COLO829 (cell line): Measurements from ENCODE around the gene GALNT8.
"Not testable (repeated sequence)": the region's sequence is repeated elsewhere in the genome, so short reads cannot be mapped to it uniquely, and the experiment has no call there.

Experiments
- DNase-seq: peaks from one replicate; pipeline ENCODE4 v3.0.0; 2012; ENCODE audit warnings: low spot score

Gene GALNT8, protein sequence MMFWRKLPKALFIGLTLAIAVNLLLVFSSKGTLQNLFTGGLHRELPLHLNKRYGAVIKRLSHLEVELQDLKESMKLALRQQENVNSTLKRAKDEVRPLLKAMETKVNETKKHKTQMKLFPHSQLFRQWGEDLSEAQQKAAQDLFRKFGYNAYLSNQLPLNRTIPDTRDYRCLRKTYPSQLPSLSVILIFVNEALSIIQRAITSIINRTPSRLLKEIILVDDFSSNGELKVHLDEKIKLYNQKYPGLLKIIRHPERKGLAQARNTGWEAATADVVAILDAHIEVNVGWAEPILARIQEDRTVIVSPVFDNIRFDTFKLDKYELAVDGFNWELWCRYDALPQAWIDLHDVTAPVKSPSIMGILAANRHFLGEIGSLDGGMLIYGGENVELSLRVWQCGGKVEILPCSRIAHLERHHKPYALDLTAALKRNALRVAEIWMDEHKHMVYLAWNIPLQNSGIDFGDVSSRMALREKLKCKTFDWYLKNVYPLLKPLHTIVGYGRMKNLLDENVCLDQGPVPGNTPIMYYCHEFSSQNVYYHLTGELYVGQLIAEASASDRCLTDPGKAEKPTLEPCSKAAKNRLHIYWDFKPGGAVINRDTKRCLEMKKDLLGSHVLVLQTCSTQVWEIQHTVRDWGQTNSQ

DNA sequence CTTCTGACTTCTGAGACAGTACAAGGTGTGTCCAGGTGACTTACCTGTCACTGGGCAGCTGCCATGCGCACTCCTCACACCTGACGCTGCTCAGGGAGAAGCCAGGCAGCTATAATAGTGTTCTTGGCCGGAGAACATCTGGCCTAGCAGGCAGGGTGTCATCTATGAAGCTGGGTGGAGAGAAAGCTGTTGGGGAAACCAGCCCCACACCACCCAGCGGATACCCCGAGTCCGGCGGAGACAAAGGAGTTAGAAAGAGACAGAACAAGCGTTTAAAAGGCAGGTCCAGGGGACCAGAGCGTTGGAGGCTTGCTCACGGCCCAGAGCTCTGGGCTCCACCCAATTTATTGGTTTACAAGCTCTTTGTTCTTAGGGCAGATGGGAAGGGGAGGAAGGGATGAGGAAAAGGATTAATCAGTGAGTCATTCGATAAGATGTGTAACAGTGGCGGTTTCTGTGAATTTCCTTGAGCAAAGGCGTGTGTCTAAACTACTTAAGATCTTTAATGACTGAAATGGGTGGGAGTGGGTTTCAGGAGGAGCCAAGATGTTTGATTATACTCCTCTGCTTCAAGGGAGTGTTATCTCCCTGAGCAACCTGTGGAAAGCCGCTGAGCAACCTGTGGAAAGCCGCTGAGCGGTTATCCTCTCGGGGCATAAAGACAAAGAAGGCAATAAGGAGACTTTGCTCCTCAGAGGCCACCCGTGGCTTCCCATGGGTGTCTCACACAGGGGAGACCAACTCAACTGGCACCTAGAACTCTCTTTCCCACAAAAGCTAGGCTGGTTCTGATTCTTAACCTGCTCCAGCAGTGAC is at the start of gene GALNT8:
GALNT8 (plus strand) TSS at position 580 of the 816 bp plus-strand sequence. CDS start 278 bp downstream, outside the sequence.
- DNase-seq = no peak

DNA sequence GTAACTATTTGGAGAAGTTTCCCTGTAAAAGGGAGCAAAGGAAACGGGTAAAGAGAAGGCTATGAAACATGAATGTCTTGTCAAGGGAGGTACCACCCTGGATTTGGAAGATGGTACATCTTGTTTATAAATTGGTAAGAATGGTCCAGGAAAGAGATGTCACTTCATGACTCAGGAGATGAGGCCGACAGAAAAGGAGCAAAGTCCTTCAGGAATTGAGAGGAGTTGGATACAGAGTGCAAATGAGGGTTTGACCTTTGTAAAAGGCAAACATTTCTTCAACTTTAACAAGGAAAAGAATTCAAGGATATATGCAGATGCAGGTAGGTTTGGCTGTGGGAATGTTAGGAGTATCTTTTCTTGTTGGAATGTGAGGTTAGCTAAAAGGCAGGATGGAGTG is 40.5 kb upstream of the GALNT8 start:
- no peak for DNase-seq

DNA sequence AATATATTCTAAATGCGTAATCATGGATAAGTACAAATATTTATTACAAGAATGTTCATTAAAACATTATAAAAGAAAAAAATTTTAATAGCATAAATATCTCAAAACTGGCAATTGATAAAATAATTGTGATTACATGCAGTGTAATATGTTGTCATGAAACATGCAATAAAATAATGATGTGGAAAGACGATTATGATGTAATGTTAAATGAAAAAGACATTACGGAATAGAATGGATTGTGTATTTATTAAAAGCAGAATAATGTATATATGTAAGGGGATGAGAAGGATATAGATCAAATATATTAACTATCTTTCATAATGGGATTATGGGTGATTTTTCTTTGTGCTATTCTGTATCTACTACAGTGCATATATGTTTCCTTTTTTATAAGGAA is 38.5 kb upstream of the GALNT8 start:
- no peak for DNase-seq

DNA sequence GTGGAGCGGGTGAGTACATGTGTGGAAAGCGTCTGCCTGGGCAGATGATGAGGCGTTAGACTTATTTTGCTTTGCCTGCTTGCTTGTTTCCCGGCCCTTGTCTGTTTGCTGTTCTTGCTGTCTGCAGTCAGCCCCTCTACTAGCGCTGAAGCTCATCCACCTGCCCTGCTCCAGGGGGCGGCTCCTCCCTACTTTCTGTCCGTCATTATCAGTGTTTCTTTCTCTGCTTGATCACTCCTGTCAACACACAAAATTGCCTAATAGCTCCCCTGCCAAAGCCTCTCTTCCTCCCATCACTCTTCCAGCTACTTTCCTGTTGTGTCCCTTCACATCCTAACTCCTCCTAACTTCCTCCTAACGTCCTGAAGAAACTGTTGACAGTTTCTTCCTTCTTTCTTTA is 34.9 kb upstream of the GALNT8 start:
- no peak for DNase-seq

DNA sequence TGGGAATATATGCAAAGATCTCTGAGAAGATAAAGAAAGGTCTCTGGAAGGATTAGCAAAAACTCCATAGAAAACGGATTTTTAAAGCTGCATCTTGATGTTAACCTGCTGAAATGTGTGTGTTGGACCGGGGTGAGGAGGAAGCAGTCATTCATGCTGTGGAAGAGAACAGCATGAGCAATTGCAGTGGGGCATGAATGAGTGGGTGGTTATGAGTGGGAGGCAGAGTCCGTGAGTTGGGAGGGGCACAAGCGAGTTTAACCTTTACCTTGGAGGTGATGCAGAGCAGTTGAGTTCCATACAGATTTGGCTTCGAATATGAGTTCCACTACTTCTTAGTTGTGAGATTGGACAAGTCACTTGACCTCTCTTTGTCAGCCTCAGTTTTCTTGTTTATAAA is 29.4 kb upstream of the GALNT8 start:
- DNase-seq = no peak

DNA sequence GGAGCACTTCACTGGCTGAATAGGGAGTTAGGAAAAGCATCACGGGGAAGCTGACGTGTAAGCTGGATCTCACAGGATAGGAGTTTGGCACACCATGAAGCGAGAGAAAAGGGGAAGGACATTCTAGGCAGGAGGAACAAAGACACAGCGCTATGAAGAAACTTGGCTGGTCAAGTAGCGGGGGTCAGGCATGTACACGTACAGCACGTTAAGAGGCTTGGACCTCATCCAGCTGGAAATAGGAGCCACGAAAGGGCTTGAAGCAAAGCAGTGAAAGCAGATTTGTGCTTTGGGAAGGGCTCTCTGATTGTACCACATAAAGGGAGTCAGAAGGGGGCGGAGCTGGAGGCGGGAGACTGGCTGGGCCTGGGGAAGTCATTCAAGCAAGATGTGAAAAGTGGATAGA is 19.6 kb upstream of the GALNT8 start:
- DNase-seq = no peak

DNA sequence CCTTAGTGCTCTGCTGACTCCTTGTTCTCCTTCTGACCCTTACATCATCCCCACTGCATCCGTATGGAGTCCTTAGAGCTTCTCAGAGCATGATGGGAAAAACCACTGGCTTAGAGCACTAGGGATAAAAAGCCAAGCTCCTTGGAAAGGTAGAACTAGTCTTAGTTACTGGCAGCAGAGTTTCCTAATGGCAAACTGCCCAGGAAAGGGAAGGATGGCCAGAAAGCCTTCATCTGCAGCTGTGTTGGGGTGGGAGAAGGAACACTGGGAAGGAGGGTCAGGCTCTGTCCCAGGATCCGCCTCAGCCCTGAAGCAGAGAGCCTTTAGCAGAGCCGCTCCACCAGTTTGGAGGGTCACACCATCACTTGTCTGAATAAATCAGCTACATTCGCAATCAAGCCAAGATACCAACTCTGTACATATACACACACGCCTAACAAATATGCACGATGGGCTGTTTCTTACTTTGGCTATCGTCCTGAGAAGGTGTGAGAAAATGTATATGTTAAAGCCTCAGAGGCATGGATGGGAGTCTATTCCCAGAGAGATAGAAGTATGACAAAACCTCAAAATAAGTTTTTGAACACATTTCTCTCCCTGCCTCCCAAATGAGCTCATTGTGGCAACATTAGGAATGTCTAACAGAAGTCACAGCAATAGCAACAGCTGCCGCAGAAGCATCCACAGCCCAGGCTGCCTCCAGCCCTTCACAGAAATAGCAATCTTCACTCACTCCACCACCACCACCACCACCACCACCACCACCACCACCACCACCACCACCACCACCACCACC is 18.6 kb upstream of the GALNT8 start:
- no peak for DNase-seq

DNA sequence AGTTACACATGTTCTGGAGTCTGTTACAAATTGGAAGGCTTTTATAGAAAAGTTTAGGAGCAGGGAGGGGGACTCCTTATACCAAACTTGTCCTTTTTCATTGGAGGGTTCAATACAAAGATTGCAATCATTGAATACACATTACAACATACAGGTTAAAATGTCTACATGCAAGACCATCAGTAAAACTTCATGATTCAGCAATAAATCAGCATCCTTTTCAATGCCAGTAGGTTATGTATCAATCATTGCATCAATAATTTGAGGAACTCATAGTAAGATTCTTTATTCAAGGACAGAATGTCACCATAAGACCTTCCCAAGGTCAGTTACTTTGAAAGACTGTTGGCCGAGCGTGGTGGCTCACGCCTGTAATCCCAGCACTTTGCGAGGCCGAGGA is 16.5 kb upstream of the GALNT8 start:
- no peak for DNase-seq

DNA sequence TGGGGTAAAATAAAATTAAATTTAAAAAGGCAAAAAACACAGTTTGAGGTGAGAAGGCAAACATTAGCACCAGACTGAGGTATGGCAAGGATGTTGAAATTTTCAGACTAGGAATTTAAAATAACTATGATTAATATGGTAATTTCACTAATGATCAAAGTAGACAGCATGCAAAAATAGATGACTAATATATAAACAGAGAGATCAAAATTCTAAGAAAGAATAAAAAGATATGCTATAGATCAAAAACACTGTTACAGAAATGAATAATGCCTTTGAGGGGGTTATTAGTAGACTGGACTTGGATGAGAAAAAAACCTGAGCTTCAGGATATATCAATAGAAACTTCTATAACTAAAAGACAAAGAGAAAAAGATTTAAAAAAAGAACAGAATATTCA is 14.4 kb upstream of the GALNT8 start:
- DNase-seq = no peak

DNA sequence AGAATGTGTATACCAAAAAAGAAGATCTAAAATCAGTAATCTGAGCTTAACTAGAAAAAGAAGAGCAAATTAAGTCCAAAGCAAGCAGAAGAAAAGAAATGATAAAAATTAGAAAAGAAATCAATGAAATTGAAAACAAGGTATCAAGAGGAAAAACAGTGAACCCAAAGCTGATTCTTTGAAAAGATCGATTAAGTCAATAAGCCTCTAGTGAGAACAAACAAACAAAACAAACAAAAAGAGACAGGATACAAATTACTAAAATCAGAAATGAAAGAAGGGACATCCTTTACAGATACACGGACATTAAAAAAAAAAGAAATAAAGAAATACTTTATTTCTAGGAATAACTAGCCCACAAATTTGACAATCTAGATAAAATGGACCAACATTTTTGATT is 12.9 kb upstream of the GALNT8 start:
- no peak for DNase-seq

DNA sequence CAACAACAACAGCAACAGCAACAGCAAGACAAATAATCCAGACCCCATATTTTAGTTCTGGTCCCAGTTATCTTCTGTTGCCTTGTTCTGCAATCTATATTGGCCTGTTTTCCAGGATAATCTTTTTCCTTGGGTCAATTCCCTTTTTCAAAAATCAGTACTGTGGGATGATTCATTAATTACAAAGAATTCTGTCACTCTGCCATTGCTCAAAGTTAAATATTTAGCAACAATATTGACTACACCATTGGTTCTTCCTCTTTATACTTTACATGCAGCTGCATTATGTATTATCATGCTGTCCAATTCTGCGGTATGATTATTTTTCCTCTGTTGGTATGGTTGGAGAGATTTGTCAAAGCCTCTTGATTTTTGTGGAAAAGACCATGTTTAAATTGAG is 10.1 kb upstream of the GALNT8 start:
- no peak for DNase-seq

DNA sequence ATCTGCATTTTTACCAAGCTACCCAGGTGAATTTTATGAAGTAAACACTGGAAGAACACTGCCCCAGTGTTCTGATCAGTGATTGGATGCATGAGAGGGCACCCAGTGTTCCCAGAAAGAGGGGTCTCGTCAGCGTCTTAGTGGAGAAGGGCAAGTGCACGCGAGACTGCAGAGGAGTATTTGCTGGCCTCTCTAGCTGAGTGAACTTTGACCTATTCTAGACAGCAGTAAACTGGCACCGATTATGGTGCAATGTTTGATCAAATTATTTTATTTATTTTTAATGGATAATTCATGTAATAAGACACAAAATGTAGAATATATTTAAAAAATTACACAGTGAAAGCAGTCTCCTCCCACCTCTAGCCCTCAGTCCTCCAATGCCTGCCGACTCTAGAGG is 5.3 kb upstream of the GALNT8 start:
- DNase-seq = no peak

DNA sequence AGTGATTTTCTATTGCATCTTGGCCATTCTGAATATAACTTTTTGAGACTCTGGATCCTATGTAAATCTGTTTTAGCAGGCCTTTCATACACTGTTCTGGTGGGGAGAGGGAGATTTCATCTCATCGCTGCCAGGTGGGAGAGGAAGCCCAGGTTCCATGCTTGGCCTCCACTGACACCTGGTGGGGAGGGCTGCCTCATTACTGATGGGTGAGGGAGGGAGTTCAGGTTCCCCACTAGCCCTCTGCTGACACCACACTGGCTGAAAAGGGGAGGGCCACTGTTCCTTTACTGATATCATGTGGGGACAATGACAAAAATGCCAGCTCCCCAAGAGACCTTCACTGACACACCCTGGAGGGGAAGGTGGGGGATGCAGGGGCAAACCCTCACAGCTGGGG is 2.4 kb upstream of the GALNT8 start:
- DNase-seq = no peak

DNA sequence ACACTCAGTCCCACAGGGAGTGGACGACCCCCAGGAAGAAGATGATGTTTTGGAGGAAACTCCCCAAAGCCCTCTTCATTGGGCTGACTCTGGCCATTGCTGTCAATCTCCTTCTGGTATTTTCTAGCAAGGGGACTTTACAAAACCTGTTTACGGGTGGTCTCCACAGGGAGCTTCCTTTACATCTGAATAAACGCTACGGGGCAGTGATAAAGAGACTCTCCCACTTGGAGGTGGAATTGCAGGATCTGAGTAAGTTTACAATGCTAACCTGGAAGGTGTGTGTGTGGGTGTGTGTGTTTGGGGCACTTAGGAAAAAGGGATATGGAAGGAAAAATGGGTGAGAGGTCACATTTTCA is 416 bp downstream of the GALNT8 start:
- DNase-seq = no peak

DNA sequence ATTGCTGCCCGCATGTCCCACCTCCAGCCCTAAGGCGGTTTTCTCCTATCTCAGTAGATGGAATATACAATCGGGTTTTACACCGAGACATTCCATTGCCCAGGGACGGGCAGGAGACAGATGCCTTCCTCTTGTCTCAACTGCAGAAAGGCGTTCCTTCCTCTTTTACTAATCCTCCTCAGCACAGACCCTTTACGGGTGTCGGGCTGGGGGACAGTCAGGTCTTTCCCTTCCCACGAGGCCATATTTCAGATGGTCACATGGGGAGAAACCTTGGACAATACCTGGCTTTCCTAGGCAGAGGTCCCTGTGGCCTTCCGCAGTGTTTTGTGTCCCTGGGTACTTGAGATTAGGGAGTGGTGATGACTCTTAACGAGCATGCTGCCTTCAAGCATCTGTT is 1.4 kb downstream of the GALNT8 start:
- not testable (repeated sequence) for DNase-seq

DNA sequence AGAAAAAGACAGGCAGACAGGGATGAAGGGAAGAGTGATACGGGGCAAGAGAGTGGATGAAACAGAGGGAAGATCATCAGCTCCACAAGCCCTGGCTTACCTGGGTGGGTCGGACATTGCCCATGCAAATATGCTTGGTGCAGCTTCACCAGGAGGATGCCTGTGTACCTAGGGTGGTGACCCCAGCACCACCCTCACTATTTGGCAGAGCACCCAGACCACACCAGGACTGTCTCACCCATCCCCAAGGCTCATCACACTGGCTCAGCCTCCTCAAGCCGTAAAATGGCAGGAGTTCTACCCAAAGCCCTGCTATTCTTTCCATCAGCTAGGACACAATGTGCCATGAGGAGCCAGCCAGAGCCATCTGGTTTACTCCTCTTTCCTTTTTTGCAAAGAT is 3.0 kb downstream of the GALNT8 start:
- DNase-seq = no peak

DNA sequence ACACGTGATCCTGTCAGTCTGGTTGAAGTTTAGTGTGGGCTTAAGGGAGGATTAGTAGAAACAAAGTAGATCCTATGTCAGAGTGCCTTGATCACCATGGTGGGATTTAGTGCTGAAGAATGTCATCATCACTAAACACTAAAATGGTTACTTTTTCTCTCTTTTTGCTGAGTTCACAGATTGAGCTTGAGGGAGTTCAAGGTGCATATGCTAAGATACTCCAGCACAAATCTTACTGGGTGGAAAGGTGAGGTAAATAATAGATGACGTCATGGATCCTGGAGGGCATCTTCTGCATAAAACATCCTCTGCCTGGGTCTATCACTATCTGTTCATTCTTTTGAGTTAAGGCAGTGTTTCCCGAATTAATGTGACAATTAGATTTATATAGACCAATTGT is 4.9 kb downstream of the GALNT8 start:
- no peak for DNase-seq

DNA sequence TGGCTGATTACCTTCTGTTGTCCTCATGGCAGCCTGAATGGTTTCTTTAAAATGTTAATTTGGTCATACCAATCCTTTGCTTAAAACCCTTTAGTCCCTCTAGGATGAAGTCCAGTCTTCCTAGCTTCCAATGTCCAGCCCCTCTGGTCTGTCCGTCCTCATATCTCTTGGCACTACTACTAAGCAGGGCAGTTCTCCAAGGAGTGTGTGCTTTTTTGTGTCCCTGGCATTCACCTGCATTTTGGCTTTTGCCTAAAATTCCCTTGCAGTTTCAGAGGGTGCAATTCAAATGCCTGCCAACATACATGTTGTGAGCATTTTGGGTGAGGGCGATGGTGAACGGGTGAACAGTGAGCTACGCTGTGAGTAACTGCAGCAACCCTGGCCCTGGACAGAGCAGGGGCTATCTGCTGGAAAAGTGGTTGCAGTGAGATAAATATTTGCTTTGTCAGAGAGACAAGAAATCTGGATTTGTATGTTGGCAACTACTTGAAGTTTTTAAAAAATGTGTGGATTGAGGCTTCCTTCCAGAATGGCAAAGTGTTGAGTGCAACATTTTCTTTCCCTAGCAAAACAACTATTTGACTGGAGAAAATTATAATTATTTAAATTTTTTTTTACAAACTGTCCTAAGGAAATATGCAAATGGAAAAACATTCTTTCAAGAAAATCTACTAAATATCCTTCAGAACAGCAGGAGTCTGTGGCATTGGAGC is 14.6 kb downstream of the GALNT8 start:
- DNase-seq = no peak

DNA sequence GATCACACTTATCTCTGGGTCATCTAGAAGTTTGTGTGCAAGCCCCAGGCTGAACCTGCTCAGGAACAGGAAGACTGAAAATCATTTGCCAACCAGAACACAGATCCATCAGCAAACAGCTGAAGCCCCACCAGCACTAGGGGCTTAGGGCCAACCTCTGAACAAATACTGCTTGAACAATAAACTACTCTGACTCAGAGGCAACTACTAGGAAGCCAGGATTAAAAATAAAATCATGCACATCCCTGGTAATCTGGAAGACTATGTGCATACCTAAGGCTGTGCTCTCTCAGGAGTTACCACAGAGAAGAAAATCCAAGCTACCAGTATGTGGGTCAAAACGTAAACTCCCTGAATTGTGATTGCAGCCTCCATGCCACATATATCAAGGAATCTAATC is 15.9 kb downstream of the GALNT8 start:
- DNase-seq = no peak

DNA sequence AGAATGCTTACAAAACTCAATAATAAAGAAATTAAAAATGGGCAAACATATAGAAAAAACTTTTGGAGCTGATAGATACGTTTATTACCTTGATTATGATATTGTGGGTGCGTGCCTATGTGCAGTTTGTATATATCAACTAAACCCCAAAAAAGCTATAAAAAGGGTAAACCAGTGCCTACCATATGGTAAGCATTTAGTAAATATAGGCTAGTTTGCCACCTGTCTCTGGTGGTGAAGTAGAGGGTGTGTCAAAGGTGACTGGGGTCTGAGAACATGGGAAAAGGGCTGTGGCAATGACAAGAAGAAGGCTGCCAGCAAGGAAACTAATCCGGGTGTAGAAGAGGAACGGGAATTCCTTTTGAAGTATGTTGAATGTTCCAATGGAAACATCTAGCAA is 18.3 kb downstream of the GALNT8 start:
- no peak for DNase-seq

DNA sequence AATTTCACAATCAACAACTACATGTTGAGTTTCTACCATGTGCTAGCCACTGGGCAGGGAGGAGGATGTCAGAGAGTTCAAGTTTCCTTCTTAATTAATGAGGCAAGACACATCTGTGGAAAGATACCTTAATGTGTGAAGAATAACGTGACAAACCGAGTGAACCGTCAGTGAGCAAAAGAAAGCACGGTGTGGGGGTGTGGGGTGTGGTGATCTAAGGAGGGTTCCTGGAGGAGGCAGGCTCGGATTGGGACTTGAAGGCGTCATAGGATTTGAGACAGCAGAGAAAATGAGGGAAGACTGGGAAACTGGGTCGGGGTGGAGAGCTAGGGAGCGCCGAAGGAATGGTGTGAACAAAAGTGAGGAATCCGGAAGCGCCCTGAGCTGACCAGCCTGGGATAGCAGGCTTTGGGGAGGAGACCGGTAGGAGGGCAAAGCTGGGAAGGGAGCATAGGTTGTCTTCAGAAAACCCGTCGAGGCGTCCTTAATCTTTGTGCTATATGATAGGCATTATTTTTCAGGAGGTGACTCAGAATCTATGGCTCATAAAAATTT is 22.3 kb downstream of the GALNT8 start:
- DNase-seq = no peak
